ENCODE results near the gene ALK. TPM values are rescaled to one million over a fixed set of nuclear protein-coding genes. Genes with fewer than 3 reads are reported as not detected.

Gene ALK
- total RNA-seq, 4 donors from 2014 or later = 0.83 to 1.6 (median 1.2) TPM

- DNase-seq (ENCODE audit: extremely low spot score) = no peak
- 96% methylated on average over 8 of the region's 20 CpGs for WGBS
- intact Hi-C loops (cut with DNase I) = loop anchor here (1.0 kb wide), 1 partner anchor 13 kb away; no protein-coding TSS in a partner anchor
- peaks cover 0 to 4% (median 0%) of the 10 kb centered on the region in 4 donors for H3K36me3 ChIP-seq
- peaks cover 0 to 6% (median 0%) of the 10 kb centered on the region in 4 donors for H3K27me3 ChIP-seq
- H3K4me3 ChIP-seq = no peak overlapping the region
- TF ChIP-seq POLR2AphosphoS5 (IDR thresholded peaks at IDR 0.05) (no peak), POLR2A (IDR thresholded peaks at IDR 0.05; ENCODE audit: low read depth) (no peak)
- H3K9me3 ChIP-seq = no peaks in the 10 kb centered on the region
- no peak overlapping the region for H3K27ac ChIP-seq (replicated peaks in 1 of 4)
- no peaks in the 10 kb centered on the region for H3K4me1 ChIP-seq
These were observed 705.4 kb downstream of the ALK start for GRCh38 chr2:29215739-29216608.

GRCh38 chr2:29215073-29215472 is 706.3 kb downstream of the ALK start:
- H3K36me3 ChIP-seq = peaks cover 0 to 4% (median 0%) of the 10 kb centered on the region in 4 donors
- TF ChIP-seq POLR2AphosphoS5 (IDR thresholded peaks at IDR 0.05) (no peak), POLR2A (IDR thresholded peaks at IDR 0.05; ENCODE audit: low read depth) (no peak), CTCF (IDR thresholded peaks at IDR 0.05) (no peak), EP300 (IDR thresholded peaks at IDR 0.05) (no peak)

GRCh38 chr2:29213888-29214291 is 707.5 kb downstream of the ALK start:
- no peak for DNase-seq (ENCODE audit: extremely low spot score)
- Histone ChIP-seq H3K4me3 (no peak overlapping the region), H3K27me3 (no peaks in the 10 kb centered on the region), H3K36me3 (peaks cover 0 to 4% (median 0%) of the 10 kb centered on the region in 4 donors), H3K9me3 (no peaks in the 10 kb centered on the region), H3K27ac (replicated peaks in 1 of 4) (no peak overlapping the region), H3K4me1 (no peaks in the 10 kb centered on the region)
- intact Hi-C loops (cut with DNase I) = no loop called here
- no peak for TF ChIP-seq POLR2A (IDR thresholded peaks at IDR 0.05; ENCODE audit: low read depth)
- no peak for TF ChIP-seq EP300 (IDR thresholded peaks at IDR 0.05)
- no peak for TF ChIP-seq CTCF (IDR thresholded peaks at IDR 0.05)
- TF ChIP-seq POLR2AphosphoS5 (IDR thresholded peaks at IDR 0.05) = no peak
- 50% methylated on average over 8 of the region's 9 CpGs for WGBS

More at GRCh38 chr2:29215073-29215472, 706.3 kb downstream of the ALK start:
- intact Hi-C loops (cut with DNase I) = loop anchor here (1.0 kb wide), 1 partner anchor 12 kb away; no protein-coding TSS in a partner anchor
- WGBS = 91% methylated on average over 5 of the region's 5 CpGs
- Histone ChIP-seq H3K4me1 (no peaks in the 10 kb centered on the region), H3K27me3 (peaks cover 0 to 6% (median 0%) of the 10 kb centered on the region in 4 donors), H3K4me3 (no peak overlapping the region), H3K9me3 (no peaks in the 10 kb centered on the region), H3K27ac (replicated peaks in 1 of 4) (no peak overlapping the region)
- no peak for DNase-seq (ENCODE audit: extremely low spot score)

- Histone ChIP-seq H3K4me1 (no peaks in the 10 kb centered on the region), H3K27me3 (no peaks in the 10 kb centered on the region), H3K4me3 (no peak overlapping the region), H3K36me3 (peaks cover 0 to 4% (median 0%) of the 10 kb centered on the region in 4 donors), H3K27ac (replicated peaks in 1 of 4) (no peak overlapping the region), H3K9me3 (no peaks in the 10 kb centered on the region)
- no peak for TF ChIP-seq POLR2AphosphoS5 (IDR thresholded peaks at IDR 0.05)
- no peak for TF ChIP-seq POLR2A (IDR thresholded peaks at IDR 0.05; ENCODE audit: low read depth)
- peak in 1 of 3 experiments; percentile 14 for TF ChIP-seq CTCF (IDR thresholded peaks at IDR 0.05)
- TF ChIP-seq EP300 (IDR thresholded peaks at IDR 0.05) = no peak
- DNase-seq (ENCODE audit: extremely low spot score) = peak; percentile 39
- intact Hi-C loops (cut with DNase I) = no loop called here
- 69% methylated on average over 5 of the region's 5 CpGs for WGBS
These were observed 709.4 kb downstream of the ALK start for GRCh38 chr2:29212009-29212408.

GRCh38 chr2:29209551-29209950 is 711.8 kb downstream of the ALK start:
- TF ChIP-seq CTCF (IDR thresholded peaks at IDR 0.05) = no peak
- no peak for TF ChIP-seq POLR2A (IDR thresholded peaks at IDR 0.05; ENCODE audit: low read depth)
- TF ChIP-seq EP300 (IDR thresholded peaks at IDR 0.05) = no peak
- no peak for TF ChIP-seq POLR2AphosphoS5 (IDR thresholded peaks at IDR 0.05)
- Histone ChIP-seq H3K36me3 (peaks cover 0 to 11% (median 2%) of the 10 kb centered on the region in 4 donors), H3K9me3 (no peaks in the 10 kb centered on the region), H3K4me3 (no peak overlapping the region), H3K4me1 (no peaks in the 10 kb centered on the region), H3K27ac (replicated peaks in 1 of 4) (no peak overlapping the region), H3K27me3 (no peaks in the 10 kb centered on the region)
- intact Hi-C loops (cut with DNase I) = no loop called here
- whole genome bisulfite sequencing = 96% methylated on average over 5 of the region's 5 CpGs
- DNase-seq (ENCODE audit: extremely low spot score) = no peak

Measured in esophagus muscularis mucosa (tissue), 4 donors.